Ishikawa (cell line): ENCODE data around the gene FAM114A1.

Experiments
- CEBPB ChIP-seq: IDR thresholded peaks from 2 replicates; pipeline ENCODE4 v1.6.1; 2012
- CREB1 ChIP-seq: IDR thresholded peaks from 2 replicates; pipeline ENCODE4 v1.6.1; 2012; ENCODE audit warnings: low read depth
- EGR1 ChIP-seq: IDR thresholded peaks from 2 replicates; pipeline ENCODE4 v1.6.1; 2012
- EP300 ChIP-seq: IDR thresholded peaks from 2 replicates; pipeline ENCODE4 v1.6.1; 2012; ENCODE audit warnings: borderline replicate concordance
- FOXM1 ChIP-seq: IDR thresholded peaks from 2 replicates; pipeline ENCODE4 v1.6.1; 2012; ENCODE audit warnings: low read depth, borderline replicate concordance
- MAX ChIP-seq: IDR thresholded peaks from 2 replicates; pipeline ENCODE4 v1.6.1; 2012
- NFIC ChIP-seq: IDR thresholded peaks from 2 replicates; pipeline ENCODE4 v1.6.1; 2012
- RAD21 ChIP-seq: IDR thresholded peaks from 2 replicates; pipeline ENCODE4 v1.6.1; 2012; ENCODE audit warnings: low read depth
- REST ChIP-seq: IDR thresholded peaks from 2 replicates; pipeline ENCODE4 v1.6.1; 2012; ENCODE audit warnings: low read depth, mild to moderate bottlenecking
- TAF1 ChIP-seq: IDR thresholded peaks from 2 replicates; pipeline ENCODE4 v1.6.1; 2012; ENCODE audit warnings: low read depth, mild to moderate bottlenecking
- TCF12 ChIP-seq: IDR thresholded peaks from 2 replicates; pipeline ENCODE4 v1.6.1; 2012; ENCODE audit warnings: low read depth
- TEAD4 ChIP-seq: IDR thresholded peaks from 2 replicates; pipeline ENCODE4 v1.6.1; 2012
- USF1 ChIP-seq: IDR thresholded peaks from 2 replicates; pipeline ENCODE4 v1.6.1; 2012
- YY1 ChIP-seq: IDR thresholded peaks from 2 replicates; pipeline ENCODE4 v1.6.1; 2012; ENCODE audit warnings: low read depth
- ZBTB7A ChIP-seq: IDR thresholded peaks from 2 replicates; pipeline ENCODE4 v1.6.1; 2012; ENCODE audit warnings: low read depth

Gene FAM114A1

GRCh38 chr4:38935391-38936073 is 67.9 kb downstream of the FAM114A1 start:
- TF ChIP-seq REST (no peak), EGR1 (no peak), MAX (no peak), TAF1 (no peak), EP300 (no peak), YY1 (no peak), RAD21 (no peak), CREB1 (no peak), ZBTB7A (no peak), USF1 (no peak), CEBPB (no peak), FOXM1 (no peak), TCF12 (no peak), TEAD4 (no peak)

GRCh38 chr4:38939165-38939564 is 71.6 kb downstream of the FAM114A1 start:
- TF ChIP-seq NFIC (no peak), TAF1 (no peak), YY1 (no peak), EP300 (no peak), USF1 (no peak), TCF12 (no peak), RAD21 (no peak), REST (no peak), CEBPB (no peak)

- TF ChIP-seq EGR1 (no peak), REST (no peak), FOXM1 (no peak), CREB1 (no peak), CEBPB (no peak), TAF1 (no peak), ZBTB7A (no peak), MAX (no peak), RAD21 (no peak), YY1 (no peak), TCF12 (no peak)
Measured at GRCh38 chr4:38940476-38940875, 72.9 kb downstream of the FAM114A1 start.

- TF ChIP-seq CREB1: no peak
- TF ChIP-seq YY1: no peak
Measured at GRCh38 chr4:38943343-38943742, 75.7 kb downstream of the FAM114A1 start.

- no peak for TF ChIP-seq EP300
- TF ChIP-seq CEBPB: no peak
- no peak for TF ChIP-seq TAF1
- TF ChIP-seq YY1: no peak
- no peak for TF ChIP-seq RAD21
- no peak for TF ChIP-seq USF1
- TF ChIP-seq EGR1: no peak
- TF ChIP-seq ZBTB7A: no peak
- no peak for TF ChIP-seq TCF12
- TF ChIP-seq MAX: no peak
- TF ChIP-seq TEAD4: no peak
- TF ChIP-seq REST: no peak
- no peak for TF ChIP-seq CREB1
- TF ChIP-seq FOXM1: no peak
- TF ChIP-seq NFIC: no peak
Measured at GRCh38 chr4:38944440-38944839, 76.8 kb downstream of the FAM114A1 start.
